Ascending aorta (tissue), 2 donors: Measurements from ENCODE around the gene FAM131B. TPM values are rescaled to one million over a fixed set of nuclear protein-coding genes. Genes with fewer than 3 reads are reported as not detected.

Experiments used
- DNase-seq, 2 donors: peaks; one replicate each; pipeline ENCODE4 v3.0.0-alpha.2; 2019; ENCODE audit warnings: low spot score in 2 of 2
- H3K27ac ChIP-seq, 2 donors: fragments of 200-600 bp; sonication (generic); one replicate each; pipeline ENCODE4 v1.5.1; 2016 to 2017; ENCODE audit warnings: mild to moderate bottlenecking in 1 of 2
- H3K27me3 ChIP-seq: fragments of 200-600 bp; sonication (generic); one replicate; pipeline ENCODE4 v1.5.1; 2017
- H3K36me3 ChIP-seq, 2 donors: fragments of 200-600 bp; sonication (generic); one replicate each; pipeline ENCODE4 v1.5.1; 2016
- H3K4me1 ChIP-seq, 2 donors: fragments of 200-600 bp; sonication (generic); one replicate each; pipeline ENCODE4 v1.5.1; 2016 to 2017; ENCODE audit warnings: mild to moderate bottlenecking in 1 of 2
- H3K4me3 ChIP-seq, 2 donors: fragments of 200-600 bp; sonication (generic); one replicate each; pipeline ENCODE4 v1.5.1; 2016 to 2017; ENCODE audit warnings: mild to moderate bottlenecking in 1 of 2
- H3K9me3 ChIP-seq, 2 donors: fragments of 200-600 bp; sonication (generic); one replicate each; pipeline ENCODE4 v1.5.1; 2016
- CTCF ChIP-seq, 3 experiments: fragments of 200-600 bp in 2 of 3; fragments of 450-650 bp in 1 of 3; sonication (generic) in 2 of 3; IDR thresholded peaks; one replicate each; pipeline ENCODE4 v1.5.1; 2016 to 2019; ENCODE audit warnings: antibody characterized with exemption in 3 of 3, mild to moderate bottlenecking in 1 of 3, moderate library complexity in 1 of 3
- intact Hi-C: fragments of 100-400 bp; cut with DNase I; formaldehyde crosslinking; loops from one replicate; pipeline ENCODE4 v1.15.1; 2023
- total RNA-seq: library from RNA; depleted of rRNA; stranded (reverse); fragments of >200 nt; gene quantifications from one replicate; pipeline ENCODE4 v1.1.0, GENCODE V29; 2016

FAM131B gene
- total RNA-seq, 1 donor from 2014 or later: 0.53 TPM

- H3K27me3 ChIP-seq: no peaks in the 10 kb centered on the region
- DNase-seq: no peak
- intact Hi-C loops: no loop called here
- H3K36me3 ChIP-seq: no peaks in the 10 kb centered on the region
- no peak overlapping the region for H3K27ac ChIP-seq
- TF ChIP-seq CTCF (IDR thresholded peaks at IDR 0.05): peak in 1 of 3 experiments; percentile 14
- H3K4me1 ChIP-seq: no peaks in the 10 kb centered on the region
- H3K4me3 ChIP-seq: no peak overlapping the region
- H3K9me3 ChIP-seq: no peaks in the 10 kb centered on the region
Observed at GRCh38 chr7:143321734-143322133, 40.8 kb downstream of the FAM131B start.

- no peak overlapping the region for H3K4me3 ChIP-seq
- intact Hi-C loops: no loop called here
Observed at GRCh38 chr7:143321242-143321641, 41.3 kb downstream of the FAM131B start.

GRCh38 chr7:143320620-143321019 lies 41.9 kb downstream of the FAM131B start:
- DNase-seq: no peak
- intact Hi-C loops: no loop called here
- Histone ChIP-seq H3K9me3 (no peaks in the 10 kb centered on the region), H3K27me3 (no peaks in the 10 kb centered on the region), H3K27ac (no peak overlapping the region), H3K36me3 (no peaks in the 10 kb centered on the region), H3K4me3 (no peak overlapping the region), H3K4me1 (no peaks in the 10 kb centered on the region)
- TF ChIP-seq CTCF (IDR thresholded peaks at IDR 0.05): no peak

More at GRCh38 chr7:143321242-143321641, 41.3 kb downstream of the FAM131B start:
- Histone ChIP-seq H3K27me3 (no peaks in the 10 kb centered on the region), H3K9me3 (no peaks in the 10 kb centered on the region), H3K27ac (no peak overlapping the region), H3K4me1 (no peaks in the 10 kb centered on the region), H3K36me3 (no peaks in the 10 kb centered on the region)
- DNase-seq: no peak
- no peak for TF ChIP-seq CTCF (IDR thresholded peaks at IDR 0.05)

GRCh38 chr7:143318661-143319060 lies 43.9 kb downstream of the FAM131B start:
- no peaks in the 10 kb centered on the region for H3K4me1 ChIP-seq
- TF ChIP-seq CTCF (IDR thresholded peaks at IDR 0.05): no peak
- no peak overlapping the region for H3K27ac ChIP-seq
- H3K36me3 ChIP-seq: no peaks in the 10 kb centered on the region
- H3K27me3 ChIP-seq: no peaks in the 10 kb centered on the region
- H3K9me3 ChIP-seq: no peaks in the 10 kb centered on the region
- no peak overlapping the region for H3K4me3 ChIP-seq
- no peak for DNase-seq
- intact Hi-C loops: no loop called here

- Histone ChIP-seq H3K4me3 (no peak overlapping the region), H3K9me3 (no peaks in the 10 kb centered on the region), H3K27me3 (no peaks in the 10 kb centered on the region), H3K4me1 (no peaks in the 10 kb centered on the region), H3K27ac (no peak overlapping the region), H3K36me3 (no peaks in the 10 kb centered on the region)
- DNase-seq: no peak
- intact Hi-C loops: no loop called here
- TF ChIP-seq CTCF (IDR thresholded peaks at IDR 0.05): no peak
Observed at GRCh38 chr7:143316492-143316891, 46.0 kb downstream of the FAM131B start.

- intact Hi-C loops: no loop called here
- no peak within 1 kb of the TSS for H3K4me3 ChIP-seq
- H3K27me3 ChIP-seq: no peaks in the 10 kb centered on the region
- H3K36me3 ChIP-seq: no peaks in the 10 kb centered on the region
- H3K4me1 ChIP-seq: no peaks in the 10 kb centered on the region
- no peak for TF ChIP-seq CTCF (IDR thresholded peaks at IDR 0.05)
- no peak for DNase-seq
- H3K9me3 ChIP-seq: no peaks in the 10 kb centered on the region
- no peak within 1 kb of the TSS for H3K27ac ChIP-seq
Observed at GRCh38 chr7:143315776-143316175, 46.7 kb downstream of the FAM131B start, which contains the start of gene CLCN1. Gene CLCN1, plus strand, starts transcription at chr7:143316111. Its CDS starts 102 bp downstream, at chr7:143316213.
